Thyroid gland (tissue), 4 donors: ENCODE results near the gene FECH. TPM values are rescaled to one million over a fixed set of nuclear protein-coding genes. Genes with fewer than 3 reads are reported as not detected.
A peak's percentile ranks its signal among the peaks of the same experiment; 100 is the strongest.
"Not testable (repeated sequence)": the region's sequence is repeated elsewhere in the genome, so short reads cannot be mapped to it uniquely, and the experiment has no call there.

ENCODE experiments used
- DNase-seq, 2 donors: peaks; one replicate each; pipeline ENCODE4 v3.0.0-alpha.2; 2019
- H3K27ac ChIP-seq, 3 donors: fragments of 200-600 bp; sonication (generic); 1 replicate in 2 of 3; 2 replicates in 1 of 3; pipeline ENCODE4 v1.5.1; 2016 to 2019; ENCODE audit warnings: mild to moderate bottlenecking in 1 of 3, moderate library complexity in 1 of 3
- H3K27me3 ChIP-seq: fragments of 200-600 bp; sonication (generic); one replicate; pipeline ENCODE4 v1.5.1; 2019
- H3K36me3 ChIP-seq, 2 donors: fragments of 200-600 bp; sonication (generic); one replicate each; pipeline ENCODE4 v1.5.1; 2016 to 2019
- H3K4me1 ChIP-seq, 2 donors: fragments of 200-600 bp; sonication (generic); one replicate each; pipeline ENCODE4 v1.5.1; 2017 to 2019
- H3K4me3 ChIP-seq, 3 donors: fragments of 200-600 bp; sonication (generic); replicated peaks in 1 of 3; 1 replicate in 2 of 3; 2 replicates in 1 of 3; pipeline ENCODE4 v1.5.1; 2016; ENCODE audit warnings: mild to moderate bottlenecking in 1 of 3
- H3K9me3 ChIP-seq: fragments of 200-600 bp; sonication (generic); one replicate; pipeline ENCODE4 v1.5.1; 2017
- POLR2A ChIP-seq, 2 donors: fragments of 450-650 bp; IDR thresholded peaks; one replicate each; pipeline ENCODE4 v1.6.1; 2017; ENCODE audit warnings: antibody characterized with exemption in 2 of 2, mild to moderate bottlenecking in 2 of 2, moderate library complexity in 1 of 2
- WGBS, 2 donors: methylation state at CpG; one replicate each; pipeline ENCODE4 v1.1.5; 2017; 5-methylcytosine and 5-hydroxymethylcytosine counted together
- intact Hi-C: fragments of 100-400 bp; cut with DNase I; formaldehyde crosslinking; loops from one replicate; pipeline ENCODE4 v1.15.1; 2023
- total RNA-seq, 4 donors: library from RNA; depleted of rRNA; stranded (reverse); fragments of >200 nt; gene quantifications; one replicate each; pipeline ENCODE4 v1.2.3, GENCODE V29; 2016
- TF ChIP-seq, protein P1 (sequence below), 6 experiments: fragments of 200-600 bp in 3 of 6; fragments of 450-650 bp in 3 of 6; sonication (generic) in 3 of 6; IDR thresholded peaks; one replicate each; pipeline ENCODE4 v1.5.1; 2016 to 2019; ENCODE audit warnings: antibody characterized with exemption in 6 of 6, mild to moderate bottlenecking in 2 of 6, inconsistent platforms in 1 of 6, moderate library complexity in 1 of 6

FECH gene
- total RNA-seq, 4 donors from 2014 or later = 65.7 to 168 (median 135) TPM

DNA sequence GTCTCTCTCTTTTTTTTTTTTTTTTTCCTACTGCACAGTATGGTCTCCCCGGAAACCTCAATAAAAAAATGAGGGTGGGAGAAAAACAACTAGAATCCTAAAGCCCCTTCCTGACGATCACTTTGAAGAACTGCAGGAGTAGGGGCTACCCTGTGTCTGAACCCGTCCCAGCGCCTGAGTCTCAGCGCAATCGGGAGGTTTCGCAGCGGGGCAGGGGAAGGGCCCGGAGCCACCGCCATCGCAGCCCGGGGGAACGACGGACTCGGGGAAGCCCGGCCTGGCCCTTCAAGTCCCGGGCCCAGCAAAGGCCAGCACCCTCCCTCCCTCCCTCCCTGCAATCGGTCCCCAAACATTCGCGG lies 34.7 kb upstream of the FECH start:
- H3K27ac ChIP-seq = peak overlapping the region; percentile 79 to 83 (median 83)
- H3K36me3 ChIP-seq = no peaks in the 10 kb centered on the region
- no peaks in the 10 kb centered on the region for H3K9me3 ChIP-seq
- 0 to 1% methylated on average over 17 to 20 of the region's 20 CpGs for WGBS, 2 donors
- no peak for DNase-seq
- peak overlapping the region; percentile 83 to 96 (median 91) for H3K4me3 ChIP-seq
- TF ChIP-seq, protein P1, sequence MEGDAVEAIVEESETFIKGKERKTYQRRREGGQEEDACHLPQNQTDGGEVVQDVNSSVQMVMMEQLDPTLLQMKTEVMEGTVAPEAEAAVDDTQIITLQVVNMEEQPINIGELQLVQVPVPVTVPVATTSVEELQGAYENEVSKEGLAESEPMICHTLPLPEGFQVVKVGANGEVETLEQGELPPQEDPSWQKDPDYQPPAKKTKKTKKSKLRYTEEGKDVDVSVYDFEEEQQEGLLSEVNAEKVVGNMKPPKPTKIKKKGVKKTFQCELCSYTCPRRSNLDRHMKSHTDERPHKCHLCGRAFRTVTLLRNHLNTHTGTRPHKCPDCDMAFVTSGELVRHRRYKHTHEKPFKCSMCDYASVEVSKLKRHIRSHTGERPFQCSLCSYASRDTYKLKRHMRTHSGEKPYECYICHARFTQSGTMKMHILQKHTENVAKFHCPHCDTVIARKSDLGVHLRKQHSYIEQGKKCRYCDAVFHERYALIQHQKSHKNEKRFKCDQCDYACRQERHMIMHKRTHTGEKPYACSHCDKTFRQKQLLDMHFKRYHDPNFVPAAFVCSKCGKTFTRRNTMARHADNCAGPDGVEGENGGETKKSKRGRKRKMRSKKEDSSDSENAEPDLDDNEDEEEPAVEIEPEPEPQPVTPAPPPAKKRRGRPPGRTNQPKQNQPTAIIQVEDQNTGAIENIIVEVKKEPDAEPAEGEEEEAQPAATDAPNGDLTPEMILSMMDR (IDR thresholded peaks at IDR 0.05) = no peak
- TF ChIP-seq POLR2A (IDR thresholded peaks at IDR 0.05) = no peak
- H3K4me1 ChIP-seq = peaks cover 6 to 18% of the 10 kb centered on the region in 2 donors
- intact Hi-C loops = loop anchor here (10.0 kb wide), 1 partner anchor 184 kb away; the partner anchor contains the start of gene ATP8B1
- no peaks in the 10 kb centered on the region for H3K27me3 ChIP-seq

DNA sequence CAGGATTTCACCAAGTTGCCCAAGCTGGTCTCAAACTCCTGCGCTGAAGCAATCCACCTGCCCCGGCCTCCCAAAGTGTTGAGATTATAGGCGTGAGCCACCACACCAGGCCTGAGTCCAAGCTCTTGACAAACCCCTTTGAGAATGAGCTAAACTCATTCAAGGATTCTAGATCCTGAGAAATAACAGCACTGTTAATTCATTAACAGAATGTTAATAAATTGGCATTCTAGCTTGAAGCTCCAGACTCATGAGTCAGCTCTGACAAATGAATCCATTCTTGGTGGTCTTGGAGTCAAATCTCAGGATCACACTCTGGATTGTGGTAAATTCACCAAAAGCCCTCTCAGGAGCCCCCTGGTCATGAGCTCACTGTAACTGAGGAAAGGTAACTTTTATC lies 33.4 kb upstream of the FECH start:
- WGBS, 2 donors = 81 to 100% methylated on average over 3 of the region's 3 CpGs
- H3K36me3 ChIP-seq = peaks cover 7 to 11% of the 10 kb centered on the region in 2 donors
- no peaks in the 10 kb centered on the region for H3K9me3 ChIP-seq
- no peak overlapping the region for H3K27ac ChIP-seq
- H3K27me3 ChIP-seq = no peaks in the 10 kb centered on the region
- peaks cover 6 to 18% of the 10 kb centered on the region in 2 donors for H3K4me1 ChIP-seq
- H3K4me3 ChIP-seq = no peak overlapping the region
- TF ChIP-seq POLR2A (IDR thresholded peaks at IDR 0.05) = no peak
- TF ChIP-seq, protein P1 (IDR thresholded peaks at IDR 0.05) = no peak
- DNase-seq = no peak
- intact Hi-C loops = loop anchor here (10.0 kb wide), 1 partner anchor 185 kb away; the partner anchor contains the start of gene ATP8B1

DNA sequence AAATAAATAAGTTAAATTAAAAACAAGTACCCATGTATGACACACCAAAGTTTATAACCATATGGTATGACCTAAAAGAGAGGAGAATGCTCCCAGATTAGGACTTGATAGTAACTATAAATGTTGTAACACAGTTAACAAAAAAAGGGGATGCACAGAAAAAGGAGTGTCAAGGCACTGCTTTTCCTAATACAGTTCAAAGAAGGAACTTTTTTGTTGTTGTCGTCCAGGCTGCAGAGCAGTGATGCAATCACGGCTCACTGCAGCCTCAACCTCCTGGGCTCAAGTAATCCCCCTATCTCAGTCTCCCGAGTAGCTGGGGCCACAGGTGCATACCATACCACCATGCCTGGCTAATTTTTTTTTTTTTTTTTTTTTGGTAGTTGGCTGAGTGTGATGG lies 32.4 kb upstream of the FECH start:
- TF ChIP-seq POLR2A (IDR thresholded peaks at IDR 0.05) = no peak
- TF ChIP-seq, protein P1 (IDR thresholded peaks at IDR 0.05) = no peak
- WGBS, 2 donors = 81 to 90% methylated on average over 3 of the region's 3 CpGs
- H3K36me3 ChIP-seq = peaks cover 15 to 21% of the 10 kb centered on the region in 2 donors
- H3K4me3 ChIP-seq = no peak overlapping the region
- H3K27ac ChIP-seq = no peak overlapping the region
- DNase-seq = no peak
- H3K4me1 ChIP-seq = peaks cover 6 to 18% of the 10 kb centered on the region in 2 donors
- H3K27me3 ChIP-seq = no peaks in the 10 kb centered on the region
- no peaks in the 10 kb centered on the region for H3K9me3 ChIP-seq
- intact Hi-C loops = no loop called here

DNA sequence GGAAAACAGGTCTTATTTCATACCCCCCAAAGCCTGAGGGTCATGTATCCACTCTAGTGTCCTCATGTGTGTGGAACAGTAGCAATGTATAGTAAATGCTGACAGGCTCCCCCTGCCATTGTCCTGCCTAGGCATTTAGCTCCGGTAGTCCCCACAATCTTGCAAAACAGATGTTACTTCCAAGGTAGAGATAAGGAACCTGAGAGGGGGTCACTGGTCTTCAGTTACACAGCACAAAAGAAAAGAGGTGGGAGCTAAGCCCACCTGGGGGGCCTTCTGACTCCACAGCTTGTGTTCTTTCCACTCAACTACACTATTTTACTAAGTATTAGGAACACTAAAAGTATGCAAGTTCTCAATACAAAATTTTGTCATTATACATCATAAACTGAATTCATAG lies 17.4 kb upstream of the FECH start:
- H3K4me3 ChIP-seq = no peak overlapping the region
- TF ChIP-seq, protein P1 (IDR thresholded peaks at IDR 0.05) = no peak
- TF ChIP-seq POLR2A (IDR thresholded peaks at IDR 0.05) = no peak
- H3K27ac ChIP-seq = no peak overlapping the region
- peaks cover 66 to 87% of the 10 kb centered on the region in 2 donors for H3K36me3 ChIP-seq
- H3K9me3 ChIP-seq = no peaks in the 10 kb centered on the region
- H3K4me1 ChIP-seq = no peaks in the 10 kb centered on the region
- 73 to 78% methylated on average over 1 of the region's 1 CpG for WGBS, 2 donors
- DNase-seq = no peak
- H3K27me3 ChIP-seq = no peaks in the 10 kb centered on the region
- intact Hi-C loops = no loop called here

DNA sequence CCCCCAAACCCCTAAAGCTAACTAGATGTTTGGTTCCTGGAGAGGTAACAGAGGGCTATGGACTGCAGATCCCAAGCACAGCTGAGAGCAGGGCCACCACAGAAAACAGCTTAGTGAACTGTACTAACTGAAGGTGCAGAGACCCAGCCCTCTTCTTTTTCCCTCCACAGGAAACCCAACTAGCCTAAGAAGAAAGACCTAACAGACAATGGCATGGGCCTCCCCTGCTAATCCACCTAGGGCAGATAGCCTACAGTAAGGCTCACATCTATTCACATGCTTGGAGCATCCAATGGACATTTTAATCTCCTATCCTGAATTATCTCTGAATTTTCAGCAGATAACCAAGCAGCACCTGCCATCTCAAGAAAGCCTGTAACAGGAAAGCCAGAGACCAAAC lies 8.8 kb upstream of the FECH start:
- no peak for TF ChIP-seq POLR2A (IDR thresholded peaks at IDR 0.05)
- TF ChIP-seq, protein P1 (IDR thresholded peaks at IDR 0.05) = no peak
- no peaks in the 10 kb centered on the region for H3K9me3 ChIP-seq
- no peak overlapping the region for H3K4me3 ChIP-seq
- no peaks in the 10 kb centered on the region for H3K4me1 ChIP-seq
- H3K36me3 ChIP-seq = peaks cover 0 to 10% of the 10 kb centered on the region in 2 donors
- H3K27me3 ChIP-seq = no peaks in the 10 kb centered on the region
- H3K27ac ChIP-seq = no peak overlapping the region
- DNase-seq = no peak
- intact Hi-C loops = no loop called here

DNA sequence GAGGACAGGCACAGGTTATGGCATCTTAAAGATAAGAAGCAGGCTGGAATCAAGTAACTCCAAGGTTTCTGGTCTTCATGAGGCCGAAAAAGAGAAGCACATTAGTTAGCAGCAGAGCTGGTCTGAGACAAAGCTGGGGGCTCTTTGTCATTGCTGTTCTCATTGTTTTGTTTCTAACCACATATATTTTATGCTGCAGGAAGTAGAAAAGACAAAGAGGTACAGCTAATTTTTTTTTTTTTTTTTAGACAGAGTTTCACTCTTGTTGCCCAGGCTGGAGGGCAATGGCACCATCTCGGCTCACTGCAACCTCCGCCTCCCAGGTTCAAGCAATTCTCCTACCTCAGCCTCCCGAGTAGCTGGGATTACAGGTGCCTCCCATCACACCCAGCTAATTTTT lies 6.2 kb upstream of the FECH start:
- H3K4me3 ChIP-seq, H3K9me3 ChIP-seq, H3K27me3 ChIP-seq, H3K4me1 ChIP-seq, intact Hi-C loops, H3K27ac ChIP-seq, H3K36me3 ChIP-seq, DNase-seq: not testable (repeated sequence)
- 95 to 97% methylated on average over 4 of the region's 4 CpGs for WGBS, 2 donors
